Adrenal gland (tissue), 12 donors: ENCODE results near the gene RADIL. TPM values are rescaled to one million over a fixed set of nuclear protein-coding genes. Genes with fewer than 3 reads are reported as not detected.

ENCODE experiments used
- DNase-seq, 7 donors: peaks; one replicate each; pipeline ENCODE4 v3.0.0-alpha.2; 2019 to 2020
- H3K27ac ChIP-seq, 5 donors: fragments of 200-600 bp; sonication (generic) in 4 of 5; 1 replicate in 3 of 5; 2 replicates in 2 of 5; pipeline versions ENCODE4 v1.5.1 to v1.8.0; 2016 to 2020; ENCODE audit warnings: mild to moderate bottlenecking in 1 of 5
- H3K27me3 ChIP-seq: fragments of 200-600 bp; 2 replicates; pipeline ENCODE4 v1.8.0; 2021
- H3K36me3 ChIP-seq, 2 donors: fragments of 200-600 bp; replicated peaks in 1 of 2; 1 replicate in 1 of 2; 2 replicates in 1 of 2; pipeline versions ENCODE4 v1.5.1 to v1.8.0; 2018 to 2022
- H3K4me1 ChIP-seq, 2 donors: fragments of 200-600 bp; replicated peaks in 1 of 2; 1 replicate in 1 of 2; 2 replicates in 1 of 2; pipeline versions ENCODE4 v1.5.1 to v1.8.0; 2018 to 2021
- H3K4me3 ChIP-seq, 4 donors: fragments of 200-600 bp; sonication (generic) in 3 of 4; one replicate each; pipeline ENCODE4 v1.5.1; 2016 to 2018
- H3K9me3 ChIP-seq, 3 donors: fragments of 200-600 bp; sonication (generic) in 1 of 3; replicated peaks in 1 of 3; 1 replicate in 2 of 3; 2 replicates in 1 of 3; pipeline versions ENCODE4 v1.5.1 to v1.8.0; 2016 to 2021
- POLR2A ChIP-seq, 2 donors: fragments of 450-650 bp; IDR thresholded peaks; one replicate each; pipeline ENCODE4 v1.6.1; 2017; ENCODE audit warnings: antibody characterized with exemption in 2 of 2, mild to moderate bottlenecking in 2 of 2, moderate library complexity in 1 of 2
- WGBS, 4 donors: extraction: QIAGEN DNeasy Blood & Tissue Kit in 2 of 4; methylation state at CpG; one replicate each; pipeline versions ENCODE4 v1.1.5 to v1.1.7; 2013 to 2017; 5-methylcytosine and 5-hydroxymethylcytosine counted together
- intact Hi-C, 2 donors: fragments of 100-400 bp; cut with DNase I; formaldehyde crosslinking; loops; one replicate each; pipeline versions ENCODE4 v1.14.1 to v1.15.0; 2022 to 2023
- polyA plus RNA-seq, 3 donors: library from polyadenylated mRNA; stranded (reverse); fragments of 200-250 nt in 2 of 3; fragments of 350-450 nt in 1 of 3; fragmentation: Illumina TruSeq in 1 of 3; extraction: RNeasy Lipid Tissue Mini Kit (QIAGEN cat#74804) in 1 of 3; gene quantifications; one replicate each; pipeline ENCODE4 v1.2.3, GENCODE V29; 2013 to 2014
- total RNA-seq, 9 donors: library from RNA; depleted of rRNA in 4 of 9; stranded (reverse); fragments of >200 nt in 4 of 9; fragments of 120-200 nt in 1 of 9; fragmentation: NEBNext Ultra II Directional in 1 of 9; extraction: Animal tissue kit (Norgen Biotek cat#: 25700) in 1 of 9; gene quantifications; one replicate each; pipeline versions ENCODE4 v1.1.0 to v1.2.4, GENCODE V29; 2013 to 2023
- TF ChIP-seq, protein P1 (sequence below), 6 experiments: fragments of 450-650 bp in 4 of 6; fragments of 200-600 bp in 2 of 6; sonication (generic) in 1 of 6; IDR thresholded peaks; 1 replicate in 5 of 6; 2 replicates in 1 of 6; pipeline versions ENCODE4 v1.5.1 to v1.8.0; 2016 to 2021; ENCODE audit warnings: antibody characterized with exemption in 6 of 6, mild to moderate bottlenecking in 2 of 6, moderate library complexity in 1 of 6
- donor health status: healthy with polysubstance abuse.
- donor health status: Bipolar disorder and iron deficiency.
- donor health status: DM: yes; HTN: yes; CAD: no.
- donor health status: DM: no; HTN: no; CAD: no.
- donor health status: DM: no; HTN: no; CAD: no.
- donor health status: DM: yes; HTN: yes; CAD: no.

RADIL gene
- total and polyA plus RNA-seq, 12 donors = 0.16 to 7.8 (median 1.4) TPM

DNA sequence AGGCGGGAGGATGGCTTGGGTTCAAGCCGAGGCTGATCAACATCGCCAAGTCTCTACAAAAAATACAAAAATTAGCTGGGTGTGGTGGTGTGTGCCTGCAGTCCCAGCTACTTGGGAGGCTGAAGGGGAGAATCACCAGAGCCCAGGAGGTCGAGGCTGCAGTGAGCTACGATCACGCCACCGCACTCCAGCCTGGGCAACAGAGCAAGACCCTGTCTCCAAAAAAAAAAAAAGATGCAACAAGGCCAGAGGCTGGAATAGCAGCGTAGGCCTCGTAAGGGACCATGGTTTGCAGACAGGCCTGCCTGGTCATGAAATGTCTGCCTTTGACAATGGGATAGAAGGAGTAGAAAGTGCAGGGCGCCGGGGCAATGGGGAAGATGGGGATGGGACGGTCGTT, 41.7 kb downstream of the RADIL start:
- 89 to 94% (median 94%) methylated on average over 13 of the region's 13 CpGs for WGBS, 4 donors
- Histone ChIP-seq H3K9me3 (no peaks in the 10 kb centered on the region), H3K36me3 (no peaks in the 10 kb centered on the region), H3K27ac (peak overlapping the region in 1 of 5 donors; percentile 32), H3K4me1 (no peaks in the 10 kb centered on the region), H3K4me3 (no peak overlapping the region), H3K27me3 (no peaks in the 10 kb centered on the region)
- TF ChIP-seq, protein P1, sequence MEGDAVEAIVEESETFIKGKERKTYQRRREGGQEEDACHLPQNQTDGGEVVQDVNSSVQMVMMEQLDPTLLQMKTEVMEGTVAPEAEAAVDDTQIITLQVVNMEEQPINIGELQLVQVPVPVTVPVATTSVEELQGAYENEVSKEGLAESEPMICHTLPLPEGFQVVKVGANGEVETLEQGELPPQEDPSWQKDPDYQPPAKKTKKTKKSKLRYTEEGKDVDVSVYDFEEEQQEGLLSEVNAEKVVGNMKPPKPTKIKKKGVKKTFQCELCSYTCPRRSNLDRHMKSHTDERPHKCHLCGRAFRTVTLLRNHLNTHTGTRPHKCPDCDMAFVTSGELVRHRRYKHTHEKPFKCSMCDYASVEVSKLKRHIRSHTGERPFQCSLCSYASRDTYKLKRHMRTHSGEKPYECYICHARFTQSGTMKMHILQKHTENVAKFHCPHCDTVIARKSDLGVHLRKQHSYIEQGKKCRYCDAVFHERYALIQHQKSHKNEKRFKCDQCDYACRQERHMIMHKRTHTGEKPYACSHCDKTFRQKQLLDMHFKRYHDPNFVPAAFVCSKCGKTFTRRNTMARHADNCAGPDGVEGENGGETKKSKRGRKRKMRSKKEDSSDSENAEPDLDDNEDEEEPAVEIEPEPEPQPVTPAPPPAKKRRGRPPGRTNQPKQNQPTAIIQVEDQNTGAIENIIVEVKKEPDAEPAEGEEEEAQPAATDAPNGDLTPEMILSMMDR (IDR thresholded peaks at IDR 0.05) = no peak
- no peak for DNase-seq
- intact Hi-C loops = no loop called here

DNA sequence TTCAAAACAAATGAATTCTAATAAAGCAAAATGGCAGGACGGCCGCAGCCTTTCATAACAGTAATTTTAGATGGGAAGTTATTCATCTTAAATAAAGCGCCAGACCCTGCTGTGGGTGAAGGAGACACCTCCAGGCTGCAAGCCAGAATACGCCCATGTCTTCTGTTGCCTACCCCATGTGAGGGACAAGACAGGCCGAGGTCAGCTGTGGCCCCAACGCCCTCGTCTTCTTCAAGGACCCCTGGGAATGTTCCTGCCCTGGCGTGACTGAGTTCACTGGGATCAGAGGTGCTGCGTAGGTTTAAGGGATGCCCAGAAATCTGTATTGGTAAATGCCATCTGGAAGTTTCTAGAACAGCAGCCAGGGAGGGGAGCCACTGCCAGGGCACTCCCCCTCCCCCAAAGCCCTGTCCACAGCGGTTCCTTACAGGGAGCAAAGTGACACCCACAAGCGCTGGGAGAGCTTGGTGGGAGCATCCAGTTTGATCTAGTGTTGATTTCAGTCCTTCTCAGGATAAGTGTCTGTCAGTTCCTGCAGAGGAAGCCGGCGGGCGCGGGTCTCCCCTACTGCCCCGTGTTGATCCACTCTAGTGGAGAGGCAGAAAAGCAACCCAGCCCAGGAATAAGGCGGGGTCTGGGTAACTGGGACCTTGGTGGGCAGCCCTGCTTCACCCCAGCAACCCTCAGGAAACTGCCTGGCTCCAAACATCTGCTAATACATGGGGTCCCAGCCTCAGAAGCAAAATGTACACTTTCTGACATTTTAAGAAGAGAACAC, 42.3 kb downstream of the RADIL start:
- Histone ChIP-seq H3K4me1 (no peaks in the 10 kb centered on the region), H3K9me3 (no peaks in the 10 kb centered on the region), H3K27me3 (no peaks in the 10 kb centered on the region), H3K4me3 (no peak overlapping the region), H3K36me3 (no peaks in the 10 kb centered on the region), H3K27ac (no peak overlapping the region)
- intact Hi-C loops = no loop called here
- WGBS, 4 donors = 89 to 95% (median 91%) methylated on average over 17 of the region's 17 CpGs
- DNase-seq = peak in 1 of 7 donors; percentile 40
- no peak for TF ChIP-seq POLR2A (IDR thresholded peaks at IDR 0.05)
- TF ChIP-seq, protein P1 (IDR thresholded peaks at IDR 0.05) = no peak

DNA sequence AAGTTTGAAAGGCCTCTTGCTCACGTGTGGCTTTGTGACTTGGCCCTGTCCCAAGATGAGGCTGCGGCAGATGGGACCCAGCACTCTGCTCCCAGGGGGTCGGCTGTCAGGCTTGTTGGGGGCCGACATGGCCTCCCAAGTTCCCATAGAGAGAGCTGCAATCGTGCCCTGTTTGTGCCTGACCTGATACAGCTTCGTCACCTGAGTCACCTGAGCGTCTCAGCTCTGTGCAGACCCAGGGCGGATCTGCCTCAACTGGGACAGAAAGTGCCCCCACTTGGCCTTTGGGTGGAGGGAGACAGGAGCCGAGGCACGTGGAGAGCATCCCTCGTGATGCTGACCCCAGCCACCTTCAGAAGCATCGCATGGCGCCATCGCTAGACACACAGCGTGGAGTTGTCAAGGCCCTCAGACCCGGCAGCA, 43.4 kb downstream of the RADIL start:
- Histone ChIP-seq H3K36me3 (no peaks in the 10 kb centered on the region), H3K4me1 (no peaks in the 10 kb centered on the region), H3K27me3 (no peaks in the 10 kb centered on the region), H3K27ac (no peak overlapping the region), H3K4me3 (no peak overlapping the region), H3K9me3 (no peaks in the 10 kb centered on the region)
- TF ChIP-seq, protein P1 (IDR thresholded peaks at IDR 0.05) = no peak
- no peak for TF ChIP-seq POLR2A (IDR thresholded peaks at IDR 0.05)
- intact Hi-C loops = no loop called here
- WGBS, 4 donors = 60 to 89% (median 73%) methylated on average over 1 to 16 of the region's 16 CpGs
- DNase-seq = peak in 1 of 7 donors; percentile 42

DNA sequence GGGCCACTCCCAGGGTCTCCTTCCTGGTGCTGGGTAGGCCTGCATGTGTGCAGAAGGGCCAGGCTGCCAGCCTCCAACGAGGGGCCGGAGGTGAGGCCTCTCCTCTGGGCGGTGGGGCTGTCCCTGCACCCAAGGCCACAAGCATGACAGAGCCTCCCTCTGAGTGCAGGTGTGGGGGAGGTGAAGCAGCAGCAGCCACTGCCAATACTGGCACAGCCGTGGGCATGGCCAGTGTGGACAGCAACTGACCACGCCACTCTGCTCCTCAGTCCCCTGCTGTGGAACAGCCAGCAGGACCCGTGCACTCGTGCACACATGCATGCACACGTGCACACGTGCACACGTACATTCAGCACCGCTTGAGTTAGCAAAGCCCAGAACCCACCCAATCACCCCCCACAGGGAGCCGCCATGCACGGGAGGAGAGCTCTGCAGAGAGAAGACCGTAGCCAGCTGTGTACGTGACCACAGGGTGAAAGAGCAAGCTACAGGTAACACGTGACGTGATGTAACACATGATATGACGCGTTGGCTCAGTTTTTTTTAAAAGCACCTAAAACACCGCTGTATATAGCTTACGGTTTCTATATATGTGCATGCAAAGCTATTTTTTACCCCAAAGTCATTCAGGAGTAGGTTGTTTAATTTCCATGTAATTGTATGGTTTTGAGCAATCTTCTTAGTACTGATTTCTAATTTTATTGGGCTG, 44.7 kb downstream of the RADIL start:
- TF ChIP-seq, protein P1 (IDR thresholded peaks at IDR 0.05) = no peak
- no peak for TF ChIP-seq POLR2A (IDR thresholded peaks at IDR 0.05)
- no peaks in the 10 kb centered on the region for H3K4me1 ChIP-seq
- no peaks in the 10 kb centered on the region for H3K27me3 ChIP-seq
- H3K4me3 ChIP-seq = no peak overlapping the region
- intact Hi-C loops = no loop called here
- WGBS, 4 donors = 79 to 91% (median 82%) methylated on average over 11 to 21 of the region's 21 CpGs
- H3K27ac ChIP-seq = no peak overlapping the region
- no peaks in the 10 kb centered on the region for H3K9me3 ChIP-seq
- no peak for DNase-seq
- H3K36me3 ChIP-seq = no peaks in the 10 kb centered on the region
